ENCODE measurements around the gene EGFL7. TPM values are rescaled to one million over a fixed set of nuclear protein-coding genes. Genes with fewer than 3 reads are reported as not detected.

The EGFL7 gene
- total and polyA plus RNA-seq, 2 of the 8 experiments (the other 6 are each of a cell fraction or from before 2014, with no cell fraction given) = 37.8 to 53.4 TPM

- Histone ChIP-seq H3K4me1 (replicated peaks in 1 of 4; ENCODE audit: control insufficient read depth in 3 of 4, insufficient read depth in 4 of 4, low read length in 3 of 4) (peaks cover 0 to 4% (median 0%) of the 10 kb centered on the region in 4 experiments; a peak in 1 of 7 replicates), H3K14ac (ENCODE audit: insufficient read length) (no peak overlapping the region), H3K27me3 (replicated peaks in 1 of 4; ENCODE audit: control insufficient read depth in 3 of 4, extremely low read depth in 1 of 4, insufficient read depth in 3 of 4, low read length in 3 of 4) (no peaks in the 10 kb centered on the region), H3K56ac (replicated peaks; ENCODE audit: insufficient read length, low read depth, low read length) (no peak overlapping the region), H3K4me3 (ENCODE audit: extremely low read depth in 1 of 4, insufficient read depth in 2 of 4, low read depth in 3 of 4, low read length in 4 of 4) (no peak overlapping the region), H2BK20ac (ENCODE audit: low read length) (no peak overlapping the region), H3K23me2 (ENCODE audit: low read depth, low read length) (no peaks in the 10 kb centered on the region), H2BK15ac (ENCODE audit: low read length) (no peak overlapping the region), H3K4me2 (ENCODE audit: insufficient read depth in 1 of 2, low read depth in 2 of 2, low read length in 2 of 2) (no peak overlapping the region), H3K4ac (replicated peaks; ENCODE audit: insufficient read length, low read depth, low read length) (no peak overlapping the region), H3K9ac (replicated peaks in 1 of 4; ENCODE audit: extremely low read depth in 1 of 4, low read depth in 3 of 4, low read length in 3 of 4) (no peak overlapping the region), H3K79me2 (ENCODE audit: control insufficient read depth in 1 of 2, insufficient read depth in 2 of 2, low read length in 2 of 2) (no peaks in the 10 kb centered on the region), H4K91ac (replicated peaks; ENCODE audit: insufficient read length, low read length) (no peak overlapping the region), H3K23ac (ENCODE audit: insufficient read length) (no peak overlapping the region), H2AFZ (ENCODE audit: low read length) (no peak overlapping the region), H3K9me3 (ENCODE audit: insufficient read depth in 2 of 2, low read depth in 1 of 2, low read length in 1 of 2) (no peaks in the 10 kb centered on the region), H2BK5ac (ENCODE audit: low read depth, low read length) (0 out of 2 replicates have a peak overlapping the region, but pooled peaks have one; percentile 5), H4K20me1 (replicated peaks in 1 of 2; ENCODE audit: control insufficient read depth in 1 of 2, insufficient read depth in 2 of 2, low read length in 2 of 2) (peaks cover 0 to 4% of the 10 kb centered on the region in 2 experiments), H3K79me1 (ENCODE audit: low read depth, low read length) (no peaks in the 10 kb centered on the region), H3K27ac (ENCODE audit: low read depth, low read length) (no peak overlapping the region), H2BK12ac (ENCODE audit: low read depth, low read length) (0 out of 2 replicates have a peak overlapping the region, but pooled peaks have one; percentile 33), H3K18ac (ENCODE audit: extremely low read depth, low read length) (no peak overlapping the region), H4K8ac (ENCODE audit: extremely low read depth, insufficient read depth, low read length) (no peak overlapping the region), H3K36me3 (ENCODE audit: control insufficient read depth in 2 of 4, insufficient read depth in 4 of 4, low read length in 3 of 4) (no peaks in the 10 kb centered on the region; a peak in 2 of 8 replicates), H2AK5ac (ENCODE audit: low read depth, low read length) (no peak overlapping the region), H4K5ac (ENCODE audit: insufficient read length, low read depth, low read length) (no peak overlapping the region), H2BK120ac (replicated peaks; ENCODE audit: low read depth, low read length) (no peak overlapping the region)
- ChIA-PET POLR2A (ENCODE audit: partially characterized antibody) (interaction anchor here (0.9 to 3.2 kb wide), 4 partner anchors 9 to 53 kb away, joined by 3 to 15 read pairs (median 4); no protein-coding TSS in a partner anchor), CTCF (ENCODE audit: partially characterized antibody) (interaction anchor here (0.6 to 6.5 kb wide), 6 partner anchors 9 to 215 kb away, joined by 3 to 125 read pairs (median 11); partner anchors contain the start of gene AGPAT2)
- TF ChIP-seq TAF7 (optimal IDR thresholded peaks at IDR 0.05; ENCODE audit: borderline replicate concordance, low read depth, low read length) (no peak), EP300 (IDR thresholded peaks at IDR 0.05; ENCODE audit: borderline replicate concordance in 1 of 2, low read depth in 2 of 2, low read length in 2 of 2) (no peak), SP2 (IDR thresholded peaks at IDR 0.05; ENCODE audit: low read length) (no peak), SUZ12 (IDR thresholded peaks at IDR 0.05; ENCODE audit: low read length) (no peak)
- FAIRE-seq (no peak), DNase-seq (ENCODE audit: low read depth in 1 of 2, low spot score in 2 of 2) (no peak)
- 94% methylated on average over 26 of the region's 26 CpGs; no CpG with 5 or more reads in 1 of the 2 experiments for WGBS, 2 experiments (ENCODE audit: extremely low coverage in 1 of 2, insufficient coverage in 1 of 2, insufficient read length in 1 of 2, insufficient replicate concordance in 2 of 2, low coverage in 1 of 2, low lambda C conversion rate in 2 of 2, missing lambda C conversion rate in 1 of 2)
Measured at GRCh38 chr9:136673975-136674785, 11.5 kb downstream of the EGFL7 start.
